IgD-negative memory B cell (primary cell): Measurements from ENCODE around the gene AMN. TPM values are rescaled to one million over a fixed set of nuclear protein-coding genes. Genes with fewer than 3 reads are reported as not detected.

ENCODE experiments used
- H3K27ac Mint-ChIP-seq, 3 donors: one replicate each; pipeline ENCODE4 v1.8.0; 2020 to 2022; ENCODE audit warnings: mild to moderate bottlenecking in 3 of 3, mixed read lengths in 3 of 3, moderate library complexity in 1 of 3
- H3K27me3 Mint-ChIP-seq: one replicate; pipeline ENCODE4 v1.8.0; 2021; ENCODE audit warnings: mixed read lengths
- H3K36me3 Mint-ChIP-seq: one replicate; pipeline ENCODE4 v1.8.0; 2020; ENCODE audit warnings: mild to moderate bottlenecking, mixed read lengths
- H3K4me1 Mint-ChIP-seq, 3 donors: one replicate each; pipeline ENCODE4 v1.8.0; 2020 to 2022; ENCODE audit warnings: mixed read lengths in 3 of 3, mild to moderate bottlenecking in 1 of 3
- H3K4me3 Mint-ChIP-seq, 4 donors: one replicate each; pipeline ENCODE4 v1.8.0; 2020 to 2022; ENCODE audit warnings: mild to moderate bottlenecking in 4 of 4, mixed read lengths in 4 of 4, moderate library complexity in 3 of 4
- H3K9me3 Mint-ChIP-seq, 3 donors: one replicate each; pipeline ENCODE4 v1.8.0; 2020 to 2021; ENCODE audit warnings: mixed read lengths in 3 of 3, mild to moderate bottlenecking in 1 of 3
- polyA plus RNA-seq: library from polyadenylated mRNA; unstranded; fragments of 300-500 nt; fragmentation: Illumina TruSeq; gene quantifications from one replicate; pipeline ENCODE4 v1.2.3, GENCODE V29; 2021

The AMN gene
- polyA plus RNA-seq, 1 donor from 2014 or later = 15.0 TPM

DNA sequence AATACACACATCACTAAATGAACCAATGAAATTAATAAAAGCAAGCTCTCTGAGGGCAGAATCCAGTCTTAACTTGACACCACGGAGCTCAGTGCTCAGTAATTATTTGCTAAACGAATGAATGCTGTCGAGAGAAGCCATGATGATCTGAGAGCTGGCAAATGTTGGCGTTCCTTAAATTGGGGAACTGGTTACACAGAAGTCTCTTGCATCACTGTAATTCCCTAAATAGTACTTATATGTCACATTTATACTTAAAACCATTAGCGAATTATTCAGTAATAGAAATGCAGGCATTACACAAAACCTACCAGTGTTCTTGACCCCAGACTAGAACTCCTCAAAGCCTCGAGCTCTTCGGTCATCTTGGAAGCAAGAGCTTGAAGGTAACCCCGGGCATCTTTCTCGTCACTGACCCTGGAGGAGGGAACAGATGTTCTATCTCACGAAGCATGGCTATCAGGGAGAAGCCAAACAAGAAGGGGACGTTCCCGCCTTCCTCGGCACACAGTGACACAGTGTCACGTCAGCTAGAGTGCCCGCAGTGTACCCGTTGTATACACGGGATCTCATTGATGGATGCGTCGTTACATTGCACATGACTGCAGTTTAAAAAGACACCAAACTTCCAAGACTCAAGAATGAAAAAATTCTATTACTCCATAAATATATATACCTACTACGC, 43.6 kb downstream of the AMN start:
- Mint-ChIP-seq H3K4me3 (no peak overlapping the region), H3K27me3 (no peaks in the 10 kb centered on the region), H3K36me3 (peaks cover 5% of the 10 kb centered on the region), H3K4me1 (peaks cover 0 to 2% (median 0%) of the 10 kb centered on the region in 3 donors), H3K27ac (peak overlapping the region in 1 of 3 donors; percentile 90), H3K9me3 (no peaks in the 10 kb centered on the region)

DNA sequence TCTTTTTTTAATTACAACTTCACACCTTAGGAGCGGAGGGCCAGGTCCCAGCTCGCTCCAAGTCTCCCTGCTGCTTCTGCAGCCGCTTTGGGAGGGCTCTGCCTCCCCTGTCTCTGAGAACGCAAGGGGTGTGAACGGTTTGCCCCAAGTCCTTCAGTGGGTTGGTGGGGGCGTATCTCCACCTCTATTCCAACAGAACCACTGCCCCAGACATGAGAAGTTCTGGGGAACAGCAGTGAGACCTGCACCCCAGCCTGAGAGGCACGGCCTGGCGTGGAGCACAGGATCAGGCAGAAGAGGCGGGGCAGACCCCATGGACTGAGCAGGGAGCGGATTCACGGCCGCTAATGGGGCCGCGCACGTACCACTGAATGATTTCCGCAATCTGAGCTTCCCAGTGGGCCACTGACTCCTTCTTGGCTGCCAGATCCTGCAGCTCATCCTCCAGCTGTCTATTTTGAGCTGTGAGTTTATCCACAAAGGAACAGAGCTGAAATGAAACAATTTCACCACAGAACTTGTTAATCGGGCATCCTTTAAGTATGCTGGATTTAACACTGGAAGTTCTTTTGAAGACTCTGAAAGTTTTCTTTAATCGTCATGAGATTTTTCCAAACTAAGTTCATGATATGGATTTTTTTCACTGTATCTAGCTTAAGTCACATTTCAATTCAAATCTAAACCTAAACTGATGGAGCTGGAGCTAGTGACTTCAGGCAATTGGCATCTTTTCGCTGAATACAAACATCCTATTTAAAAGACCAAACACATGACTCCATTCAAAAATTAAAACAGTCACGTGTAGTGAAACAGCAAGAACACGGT, 44.4 kb downstream of the AMN start:
- peaks cover 5% of the 10 kb centered on the region for H3K36me3 Mint-ChIP-seq
- no peak overlapping the region for H3K27ac Mint-ChIP-seq
- no peaks in the 10 kb centered on the region for H3K9me3 Mint-ChIP-seq
- peaks cover 0 to 2% (median 0%) of the 10 kb centered on the region in 3 donors for H3K4me1 Mint-ChIP-seq
- no peak overlapping the region for H3K4me3 Mint-ChIP-seq
- no peaks in the 10 kb centered on the region for H3K27me3 Mint-ChIP-seq

DNA sequence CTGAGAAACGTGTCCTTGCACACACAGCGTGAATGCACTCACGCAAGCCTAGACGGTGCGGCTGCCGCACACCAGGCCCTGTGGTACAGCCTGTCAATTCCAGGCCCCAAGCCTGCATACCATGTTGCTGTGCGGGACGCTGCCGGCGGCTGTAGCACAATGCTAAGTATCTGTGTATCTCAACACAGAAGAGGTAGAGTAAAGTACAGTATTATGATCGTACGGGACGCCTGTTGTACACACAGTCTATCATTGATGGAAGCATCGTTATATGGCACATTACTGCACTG, 45.0 kb downstream of the AMN start:
- Mint-ChIP-seq H3K27me3 (no peaks in the 10 kb centered on the region), H3K36me3 (peaks cover 5% of the 10 kb centered on the region), H3K4me3 (no peak overlapping the region), H3K4me1 (peaks cover 0 to 2% (median 0%) of the 10 kb centered on the region in 3 donors), H3K9me3 (no peaks in the 10 kb centered on the region), H3K27ac (no peak overlapping the region)

DNA sequence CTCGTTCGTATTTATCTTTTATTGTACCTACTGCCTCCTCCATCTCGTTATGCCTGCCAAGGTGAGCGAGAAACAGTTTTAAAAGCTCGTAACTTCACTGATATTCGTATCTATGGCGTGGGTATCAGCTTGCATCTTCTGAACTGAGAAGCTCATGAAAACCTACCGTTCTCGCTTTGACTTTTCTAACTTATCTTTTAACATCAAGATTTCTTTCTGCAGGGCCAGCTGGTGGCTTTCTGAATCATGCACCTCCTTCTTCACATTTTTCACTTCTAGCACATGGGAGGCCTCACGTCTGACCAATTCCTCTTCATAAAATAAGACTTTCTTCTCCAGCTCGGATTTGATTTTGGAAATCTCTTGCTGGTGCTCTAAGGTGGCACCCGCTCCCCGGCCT, 45.8 kb downstream of the AMN start:
- Mint-ChIP-seq H3K9me3 (no peaks in the 10 kb centered on the region), H3K36me3 (peaks cover 6% of the 10 kb centered on the region), H3K27me3 (no peaks in the 10 kb centered on the region), H3K4me3 (no peak overlapping the region), H3K4me1 (peaks cover 0 to 2% (median 1%) of the 10 kb centered on the region in 3 donors), H3K27ac (peak overlapping the region in 1 of 3 donors; percentile 23)

DNA sequence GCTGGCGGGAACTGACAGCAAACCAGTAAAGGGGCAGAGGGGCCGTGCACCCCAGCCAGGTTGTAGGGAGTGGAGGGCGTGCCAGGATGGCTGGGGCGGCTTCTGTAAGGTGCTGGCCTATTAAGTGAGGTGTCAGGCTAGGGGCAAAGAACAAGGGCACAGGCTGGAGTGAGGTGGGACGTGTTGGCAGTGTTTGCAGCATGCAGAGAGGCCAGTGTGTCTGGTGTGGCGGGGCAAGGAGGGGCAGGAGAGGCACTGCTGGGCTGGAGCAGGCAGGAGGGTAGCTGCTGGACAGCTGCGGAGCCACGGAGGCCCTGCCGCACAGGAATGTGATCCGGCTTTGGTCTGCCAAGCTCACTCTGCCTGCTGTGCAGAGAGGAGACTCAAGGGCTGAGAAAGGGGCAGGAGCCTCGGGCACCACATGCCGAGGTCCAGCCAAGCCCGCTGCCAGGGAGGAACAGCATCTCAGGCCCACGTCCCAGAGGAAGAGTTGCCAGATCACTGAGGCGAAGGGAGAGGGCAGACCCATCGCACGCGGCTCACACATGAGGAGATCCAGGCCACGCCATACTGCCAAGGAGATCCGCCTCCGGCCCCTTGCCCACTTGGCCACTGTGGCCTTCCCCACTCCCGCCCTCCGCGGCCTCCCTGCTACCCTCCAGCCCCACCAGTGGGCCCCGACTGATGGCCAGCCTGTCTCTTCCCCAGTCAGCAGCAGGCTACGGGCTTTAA, 46.8 kb downstream of the AMN start:
- H3K9me3 Mint-ChIP-seq = no peaks in the 10 kb centered on the region
- H3K27ac Mint-ChIP-seq = no peak overlapping the region
- no peaks in the 10 kb centered on the region for H3K27me3 Mint-ChIP-seq
- H3K36me3 Mint-ChIP-seq = peaks cover 6% of the 10 kb centered on the region
- H3K4me3 Mint-ChIP-seq = peak overlapping the region in 1 of 4 donors; percentile 47
- H3K4me1 Mint-ChIP-seq = peaks cover 0 to 2% (median 1%) of the 10 kb centered on the region in 3 donors

DNA sequence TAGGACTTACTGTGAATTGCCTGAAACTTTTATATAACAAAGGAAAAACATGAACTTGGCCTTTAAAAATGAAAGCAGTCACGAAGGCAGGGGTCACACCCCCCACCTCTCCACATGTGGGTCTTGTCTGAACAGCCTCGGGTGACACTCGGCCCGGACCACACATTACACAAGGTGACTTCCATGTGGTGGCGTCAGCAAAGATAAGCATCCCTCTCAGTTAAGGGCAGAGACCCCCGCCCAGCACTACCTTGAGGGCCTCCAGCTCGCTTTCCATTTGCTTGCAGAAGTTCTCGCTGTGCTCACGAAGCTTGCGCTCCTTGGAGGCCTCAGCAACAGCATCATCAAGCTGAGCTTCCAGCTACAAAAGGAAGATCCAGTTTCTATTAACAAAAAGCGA, 47.4 kb downstream of the AMN start:
- no peaks in the 10 kb centered on the region for H3K9me3 Mint-ChIP-seq
- H3K27ac Mint-ChIP-seq = no peak overlapping the region
- no peaks in the 10 kb centered on the region for H3K27me3 Mint-ChIP-seq
- peak overlapping the region in 1 of 4 donors; percentile 17 for H3K4me3 Mint-ChIP-seq
- peaks cover 6% of the 10 kb centered on the region for H3K36me3 Mint-ChIP-seq
- peaks cover 0 to 2% (median 1%) of the 10 kb centered on the region in 3 donors for H3K4me1 Mint-ChIP-seq

DNA sequence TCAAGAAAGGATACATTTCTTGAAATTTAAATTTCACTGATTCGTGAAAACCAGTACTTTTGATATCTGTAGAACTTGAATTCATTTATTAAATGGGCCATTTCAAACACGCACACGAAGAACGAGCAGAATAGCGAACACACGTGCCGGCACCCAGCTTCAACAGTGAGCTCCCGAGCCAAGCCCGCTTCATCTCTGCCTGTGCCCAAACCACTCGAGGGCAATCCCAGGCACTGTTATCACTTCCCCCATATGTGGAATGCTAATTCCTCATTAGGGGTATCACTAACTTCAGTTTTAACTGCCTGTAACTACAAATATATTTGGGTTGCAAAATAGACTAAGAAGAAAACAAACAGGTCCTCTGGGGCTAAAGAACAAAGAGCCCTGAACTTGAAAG, 48.0 kb downstream of the AMN start:
- H3K36me3 Mint-ChIP-seq = peaks cover 6% of the 10 kb centered on the region
- no peaks in the 10 kb centered on the region for H3K9me3 Mint-ChIP-seq
- H3K4me3 Mint-ChIP-seq = no peak overlapping the region

DNA sequence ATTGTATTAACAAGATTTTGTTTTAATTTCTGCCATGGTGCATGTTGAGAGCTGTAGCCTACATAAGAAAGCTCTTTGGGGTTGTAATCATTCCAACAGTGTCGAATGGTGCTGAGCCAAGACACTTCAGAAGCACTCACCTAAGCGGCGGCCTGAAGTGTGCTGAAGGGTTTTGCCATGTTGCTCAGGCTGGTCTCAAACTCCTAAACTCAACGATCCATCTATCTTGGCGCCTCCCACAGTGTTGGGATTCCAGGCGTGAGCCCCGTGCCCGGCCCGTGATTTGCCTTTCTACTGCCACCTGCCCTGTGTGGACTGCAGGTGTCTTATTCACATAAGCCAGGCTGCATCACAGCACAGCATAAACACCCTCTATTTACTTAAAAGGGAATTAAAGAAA, 48.9 kb downstream of the AMN start:
- Mint-ChIP-seq H3K4me1 (peaks cover 0 to 2% (median 1%) of the 10 kb centered on the region in 3 donors), H3K27ac (no peak overlapping the region), H3K36me3 (peaks cover 6% of the 10 kb centered on the region), H3K9me3 (no peaks in the 10 kb centered on the region), H3K27me3 (no peaks in the 10 kb centered on the region), H3K4me3 (no peak overlapping the region)

More for the DNA sequence above, 48.0 kb downstream of the AMN start:
- Mint-ChIP-seq H3K27ac (no peak overlapping the region), H3K4me1 (peaks cover 0 to 2% (median 1%) of the 10 kb centered on the region in 3 donors), H3K27me3 (no peaks in the 10 kb centered on the region)

DNA sequence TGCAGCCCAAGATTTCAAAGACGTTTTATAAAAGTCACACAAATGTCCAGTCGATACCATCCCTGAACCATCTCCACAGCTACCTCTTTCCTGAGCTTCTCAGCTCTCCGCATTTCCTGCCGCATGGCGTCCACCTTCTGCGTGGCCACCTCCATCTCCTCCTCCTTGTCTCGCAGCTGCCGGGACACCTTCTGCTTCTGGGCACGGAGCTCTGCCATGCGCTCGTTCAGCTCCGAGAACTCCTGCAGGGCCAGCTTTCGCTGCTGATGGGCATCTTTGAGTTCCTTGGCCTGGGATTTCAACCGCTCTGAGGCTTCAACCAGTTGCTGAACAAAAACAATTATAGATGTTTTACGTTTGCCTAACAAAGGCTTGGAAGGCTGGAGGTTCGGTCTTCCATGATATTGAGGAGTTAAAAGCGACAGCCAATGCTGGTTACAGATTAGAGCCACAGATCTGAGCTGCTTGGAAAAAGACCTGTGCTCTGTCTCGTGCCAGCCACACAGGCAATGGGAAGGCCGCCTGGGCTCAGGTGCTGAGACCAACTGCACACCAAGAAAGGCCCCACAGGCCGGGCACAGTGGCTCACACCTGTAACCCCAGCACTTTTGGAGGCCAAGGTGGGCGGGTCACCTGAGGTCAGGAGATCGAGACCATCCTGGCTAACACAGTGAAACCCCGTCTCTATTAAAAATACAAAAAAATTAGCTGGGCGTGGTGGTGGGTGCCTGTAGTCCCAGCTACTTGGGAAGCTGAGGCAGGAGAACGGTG, 49.6 kb downstream of the AMN start:
- Mint-ChIP-seq H3K27me3 (no peaks in the 10 kb centered on the region), H3K36me3 (peaks cover 6% of the 10 kb centered on the region)

DNA sequence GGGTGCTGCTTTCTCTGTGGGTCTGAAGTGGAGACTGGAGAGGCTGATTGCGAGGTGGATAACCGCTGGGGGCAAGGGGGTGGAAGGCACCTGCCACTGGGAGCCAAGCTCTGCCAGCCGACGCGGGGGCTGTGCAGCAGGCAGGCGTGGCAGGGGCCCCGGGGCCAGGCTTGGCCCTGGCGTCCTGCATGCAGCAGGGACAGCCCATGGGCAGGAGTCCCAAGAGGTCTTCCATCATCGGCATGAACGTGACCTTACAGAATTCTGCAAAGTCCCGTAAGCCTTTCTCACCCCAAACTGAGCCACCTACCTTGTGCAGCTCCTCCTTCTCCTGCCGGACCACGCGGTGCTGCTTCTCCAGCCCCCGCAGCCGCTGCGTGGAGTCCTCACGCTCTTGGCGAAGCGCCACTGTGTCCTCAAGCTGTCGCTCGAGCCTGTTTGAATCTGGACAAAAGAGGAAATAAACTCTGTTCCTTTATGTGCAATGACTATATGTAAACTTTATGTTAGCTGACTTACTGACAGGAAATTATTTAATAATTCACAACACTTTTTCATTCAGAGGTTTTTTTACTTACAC, 51.3 kb downstream of the AMN start:
- H3K27ac Mint-ChIP-seq = no peak overlapping the region
- H3K27me3 Mint-ChIP-seq = no peaks in the 10 kb centered on the region
- H3K4me3 Mint-ChIP-seq = no peak overlapping the region
- peaks cover 8% of the 10 kb centered on the region for H3K36me3 Mint-ChIP-seq
- H3K9me3 Mint-ChIP-seq = no peaks in the 10 kb centered on the region
- H3K4me1 Mint-ChIP-seq = peaks cover 0 to 2% (median 1%) of the 10 kb centered on the region in 3 donors

More for the DNA sequence above, 49.6 kb downstream of the AMN start:
- Mint-ChIP-seq H3K4me1 (peaks cover 0 to 2% (median 1%) of the 10 kb centered on the region in 3 donors), H3K4me3 (no peak overlapping the region), H3K9me3 (no peaks in the 10 kb centered on the region), H3K27ac (no peak overlapping the region)

DNA sequence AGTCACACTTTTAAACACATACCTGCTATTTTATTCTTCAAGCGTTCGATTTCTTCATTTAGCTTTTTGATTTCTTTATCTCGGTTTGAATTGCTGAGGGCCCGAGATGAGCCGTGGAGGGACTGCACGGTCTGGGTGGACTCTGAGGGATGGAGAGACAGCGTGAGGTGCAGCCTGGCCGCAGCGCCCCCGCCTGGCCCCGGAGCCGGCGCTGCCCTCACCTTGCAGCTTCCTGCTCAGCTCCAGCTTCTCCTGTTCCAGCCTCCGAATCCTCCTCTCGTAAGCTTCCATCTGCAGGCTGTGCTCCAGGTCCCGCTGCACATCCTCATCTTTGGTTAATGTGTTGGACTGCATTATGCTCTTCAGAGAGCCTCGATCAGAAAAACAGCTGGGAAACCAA, 53.2 kb downstream of the AMN start:
- peaks cover 0 to 2% (median 1%) of the 10 kb centered on the region in 3 donors for H3K4me1 Mint-ChIP-seq
- peaks cover 8% of the 10 kb centered on the region for H3K36me3 Mint-ChIP-seq
- H3K27ac Mint-ChIP-seq = peak overlapping the region in 1 of 3 donors; percentile 5
- no peaks in the 10 kb centered on the region for H3K9me3 Mint-ChIP-seq
- no peak overlapping the region for H3K4me3 Mint-ChIP-seq
- H3K27me3 Mint-ChIP-seq = no peaks in the 10 kb centered on the region

DNA sequence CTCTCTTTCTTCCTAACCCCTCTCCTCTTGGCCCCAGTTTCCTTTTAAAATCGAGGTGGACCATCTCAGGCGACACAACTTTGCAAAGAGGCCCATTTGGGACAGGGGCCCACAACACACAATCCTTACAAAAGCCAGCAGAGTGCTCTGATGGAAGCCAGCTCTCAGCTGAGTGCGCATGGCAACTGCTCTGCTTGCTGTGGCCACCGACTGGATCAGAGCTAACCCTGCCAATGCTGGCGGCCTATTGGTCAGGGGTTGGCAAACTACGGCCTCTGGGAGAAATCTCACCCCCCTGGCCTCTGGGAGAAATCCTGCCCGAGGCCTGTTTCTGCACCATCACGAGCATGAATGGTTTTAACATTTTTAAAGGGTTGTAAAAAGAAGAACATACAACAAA, 55.0 kb downstream of the AMN start:
- Mint-ChIP-seq H3K4me3 (no peak overlapping the region), H3K9me3 (no peaks in the 10 kb centered on the region), H3K4me1 (peaks cover 0 to 1% (median 0%) of the 10 kb centered on the region in 3 donors), H3K27ac (no peak overlapping the region), H3K36me3 (peaks cover 5% of the 10 kb centered on the region), H3K27me3 (no peaks in the 10 kb centered on the region)

DNA sequence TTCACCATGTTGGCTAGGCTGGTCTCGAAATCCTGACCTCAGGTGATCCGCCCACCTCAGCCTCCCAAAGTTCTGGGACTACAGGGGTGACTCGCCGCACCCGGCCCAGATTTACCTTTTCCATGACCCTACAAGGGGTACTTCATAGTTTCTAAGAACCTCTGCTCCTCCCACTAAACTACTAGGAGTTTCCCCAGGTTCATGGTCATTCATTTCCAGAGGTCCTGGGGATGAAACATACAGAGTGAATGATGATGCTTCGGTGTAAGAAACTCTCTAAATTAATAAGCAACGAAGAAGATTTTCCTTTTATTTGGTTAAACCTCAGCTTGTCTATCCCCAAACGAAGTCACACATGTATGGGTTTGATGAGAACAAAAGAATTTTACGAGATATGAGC, 56.9 kb downstream of the AMN start:
- H3K4me1 Mint-ChIP-seq = no peaks in the 10 kb centered on the region
- H3K36me3 Mint-ChIP-seq = peaks cover 4% of the 10 kb centered on the region
- no peaks in the 10 kb centered on the region for H3K9me3 Mint-ChIP-seq
- H3K4me3 Mint-ChIP-seq = no peak overlapping the region
- H3K27ac Mint-ChIP-seq = peak overlapping the region in 1 of 3 donors; percentile 2
- no peaks in the 10 kb centered on the region for H3K27me3 Mint-ChIP-seq

DNA sequence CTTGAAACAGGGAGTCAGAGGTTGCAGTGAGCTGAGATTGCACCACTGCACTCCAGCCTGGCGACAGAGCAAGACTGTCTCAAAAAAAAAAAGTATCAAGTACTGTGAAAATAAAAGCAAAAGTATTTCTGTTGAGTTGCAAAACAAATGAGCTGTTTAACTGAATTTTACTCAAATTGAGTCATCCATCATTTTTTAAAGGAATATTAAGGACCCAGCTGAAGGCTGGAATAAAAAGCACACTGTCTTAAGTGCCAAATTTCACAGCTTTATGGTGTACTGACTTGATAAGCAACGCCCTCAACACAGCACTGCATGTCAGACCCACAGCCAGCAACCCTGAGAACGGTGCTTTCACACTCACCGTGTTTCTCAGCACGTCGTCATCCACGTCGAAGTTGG, 57.9 kb downstream of the AMN start:
- Mint-ChIP-seq H3K4me3 (no peak overlapping the region), H3K36me3 (peaks cover 4% of the 10 kb centered on the region), H3K27ac (no peak overlapping the region), H3K9me3 (no peaks in the 10 kb centered on the region), H3K4me1 (no peaks in the 10 kb centered on the region), H3K27me3 (no peaks in the 10 kb centered on the region)
